GM23248 (cell line): ENCODE results near the gene VIPR2.

Source experiments
- EZH2 ChIP-seq: fragments of 200-600 bp; sonication (generic); IDR thresholded peaks from 2 replicates; pipeline ENCODE4 v1.6.1; 2018; ENCODE audit warnings: antibody characterized with exemption, mild to moderate bottlenecking; ENCODE audit not compliant: insufficient read depth, poor library complexity, severe bottlenecking
- EZH2phosphoT487 ChIP-seq: fragments of 200-600 bp; sonication (generic); IDR thresholded peaks from 2 replicates; pipeline ENCODE4 v1.6.1; 2018; ENCODE audit warnings: antibody characterized with exemption, moderate library complexity, mild to moderate bottlenecking, low read depth; ENCODE audit not compliant: insufficient read depth

GRCh38 chr7:159007364-159007995, 137.2 kb downstream of the VIPR2 start:
- TF ChIP-seq EZH2, result no peak
- no peak for TF ChIP-seq EZH2phosphoT487
